ENCODE results near the gene LRRC63. TPM values are rescaled to one million over a fixed set of nuclear protein-coding genes. Genes with fewer than 3 reads are reported as not detected.

The LRRC63 gene
- polyA plus RNA-seq, 3 donors: 0.36 TPM; not detected in 2

DNA sequence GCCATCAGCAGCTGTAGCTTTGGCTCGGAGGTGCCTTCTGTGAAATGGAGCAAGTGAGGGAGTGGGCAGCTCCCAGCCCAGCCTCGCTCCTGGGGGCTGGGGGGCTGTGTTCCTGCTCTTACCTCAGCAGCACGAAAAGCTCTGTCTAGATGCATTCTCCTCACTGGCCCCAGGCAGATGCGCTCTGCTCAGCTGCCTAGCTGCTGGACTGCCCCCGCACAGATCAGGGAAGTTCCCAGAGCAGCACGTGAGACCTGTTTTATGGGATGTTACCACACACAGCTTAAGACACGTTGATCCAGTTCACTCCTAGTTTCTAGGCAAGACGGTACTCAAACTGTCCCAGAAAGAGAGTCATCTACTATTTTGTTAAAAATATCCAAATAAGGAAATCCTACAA, 43.4 kb upstream of the LRRC63 start:
- H3K4me1 Mint-ChIP-seq: peaks cover 92% of the 10 kb centered on the region
- peak overlapping the region; percentile 56 to 70 for H3K4me3 Mint-ChIP-seq
- no peak overlapping the region for H2AFZ ChIP-seq (ENCODE audit: insufficient read depth, low read depth, low read length, poor library complexity, severe bottlenecking)
- DNase-seq: peak; percentile 84 to 97 (median 88)
- H3K9me3 Mint-ChIP-seq: peaks cover 0 to 2% (median 0%) of the 10 kb centered on the region in 7 donors
- peak overlapping the region; percentile 92 to 99 (median 98) for H3K27ac Mint-ChIP-seq
- peaks cover 31 to 44% of the 10 kb centered on the region in 2 donors for H3K36me3 ChIP-seq (replicated peaks in 1 of 2; ENCODE audit: control insufficient read depth in 1 of 2, insufficient read depth in 2 of 2, low read length in 2 of 2)
- H3K4me3 ChIP-seq (replicated peaks in 1 of 3; ENCODE audit: low read depth in 2 of 3, low read length in 3 of 3): peak overlapping the region; percentile 2 to 98 (median 11)
- H3K4me2 ChIP-seq (replicated peaks; ENCODE audit: extremely low read depth, low read length, poor library complexity, severe bottlenecking): peak overlapping the region; percentile 97
- intact Hi-C loops (cut with micrococcal nuclease): loop anchor here (2.0 to 10.0 kb wide), 5 partner anchors 14 to 154 kb away; partner anchors contain the start of genes LRRC63 (in 2 of the 2) and LCP1 (in 1 of the 2)
- peaks cover 97% of the 10 kb centered on the region for H4K20me1 ChIP-seq (ENCODE audit: insufficient read depth, low read length)
- H3K4me1 ChIP-seq (ENCODE audit: control insufficient read depth in 1 of 2, insufficient read depth in 2 of 2, low read length in 2 of 2): peaks cover 96 to 99% of the 10 kb centered on the region in 2 donors
- H3K27ac ChIP-seq (ENCODE audit: low read depth in 1 of 2, low read length in 2 of 2): peak overlapping the region; percentile 90 to 95
- 19% methylated on average over 7 of the region's 8 CpGs for WGBS (ENCODE audit: insufficient coverage)
- H3K9me3 ChIP-seq (replicated peaks in 1 of 2; ENCODE audit: control insufficient read depth in 1 of 2, insufficient read depth in 1 of 2, low read length in 2 of 2): no peaks in the 10 kb centered on the region
- H3K27me3 Mint-ChIP-seq (ENCODE audit: low read depth in 3 of 3): peaks cover 0 to 3% (median 0%) of the 10 kb centered on the region in 3 donors
- peak overlapping the region; percentile 44 for H3K9ac ChIP-seq (ENCODE audit: insufficient read depth, low read length, poor library complexity, severe bottlenecking)
- TF ChIP-seq, protein P1, sequence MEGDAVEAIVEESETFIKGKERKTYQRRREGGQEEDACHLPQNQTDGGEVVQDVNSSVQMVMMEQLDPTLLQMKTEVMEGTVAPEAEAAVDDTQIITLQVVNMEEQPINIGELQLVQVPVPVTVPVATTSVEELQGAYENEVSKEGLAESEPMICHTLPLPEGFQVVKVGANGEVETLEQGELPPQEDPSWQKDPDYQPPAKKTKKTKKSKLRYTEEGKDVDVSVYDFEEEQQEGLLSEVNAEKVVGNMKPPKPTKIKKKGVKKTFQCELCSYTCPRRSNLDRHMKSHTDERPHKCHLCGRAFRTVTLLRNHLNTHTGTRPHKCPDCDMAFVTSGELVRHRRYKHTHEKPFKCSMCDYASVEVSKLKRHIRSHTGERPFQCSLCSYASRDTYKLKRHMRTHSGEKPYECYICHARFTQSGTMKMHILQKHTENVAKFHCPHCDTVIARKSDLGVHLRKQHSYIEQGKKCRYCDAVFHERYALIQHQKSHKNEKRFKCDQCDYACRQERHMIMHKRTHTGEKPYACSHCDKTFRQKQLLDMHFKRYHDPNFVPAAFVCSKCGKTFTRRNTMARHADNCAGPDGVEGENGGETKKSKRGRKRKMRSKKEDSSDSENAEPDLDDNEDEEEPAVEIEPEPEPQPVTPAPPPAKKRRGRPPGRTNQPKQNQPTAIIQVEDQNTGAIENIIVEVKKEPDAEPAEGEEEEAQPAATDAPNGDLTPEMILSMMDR (IDR thresholded peaks at IDR 0.05): no peak
- H3K79me2 ChIP-seq (ENCODE audit: insufficient read depth, low read length): peaks cover 97% of the 10 kb centered on the region
- no peaks in the 10 kb centered on the region for H3K27me3 ChIP-seq (ENCODE audit: control insufficient read depth in 2 of 2, insufficient read depth in 2 of 2, low read length in 2 of 2)
- H3K36me3 Mint-ChIP-seq: peaks cover 59 to 73% of the 10 kb centered on the region in 2 donors

DNA sequence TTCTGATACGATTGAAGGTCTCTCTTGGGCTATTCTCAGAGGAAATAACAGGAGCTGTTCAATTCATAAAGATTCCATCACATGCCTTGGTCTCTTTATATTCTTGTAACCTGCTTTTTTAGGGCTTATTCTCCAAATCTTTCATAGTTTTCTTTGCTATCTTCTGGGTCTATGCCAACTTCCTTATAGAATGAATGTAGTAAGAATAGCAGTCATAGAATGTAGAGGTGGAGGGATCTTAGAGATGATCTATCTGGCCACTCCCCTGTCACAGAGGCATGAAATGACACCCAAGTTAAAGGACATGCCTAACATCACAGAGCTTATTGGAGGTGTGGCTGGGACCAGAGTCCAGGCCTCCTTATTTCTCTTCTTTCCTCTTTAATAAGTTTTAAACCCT, 42.9 kb upstream of the LRRC63 start:
- Histone ChIP-seq H3K4me1 (ENCODE audit: control insufficient read depth in 1 of 2, insufficient read depth in 2 of 2, low read length in 2 of 2) (peaks cover 97 to 100% of the 10 kb centered on the region in 2 donors), H3K27me3 (ENCODE audit: control insufficient read depth in 2 of 2, insufficient read depth in 2 of 2, low read length in 2 of 2) (no peaks in the 10 kb centered on the region), H3K4me2 (replicated peaks; ENCODE audit: extremely low read depth, low read length, poor library complexity, severe bottlenecking) (peak overlapping the region; percentile 97), H3K9me3 (replicated peaks in 1 of 2; ENCODE audit: control insufficient read depth in 1 of 2, insufficient read depth in 1 of 2, low read length in 2 of 2) (no peaks in the 10 kb centered on the region), H3K9ac (ENCODE audit: insufficient read depth, low read length, poor library complexity, severe bottlenecking) (peak overlapping the region; percentile 44), H3K27ac (ENCODE audit: low read depth in 1 of 2, low read length in 2 of 2) (peak overlapping the region; percentile 90 to 95), H3K4me3 (replicated peaks in 1 of 3; ENCODE audit: low read depth in 2 of 3, low read length in 3 of 3) (peak overlapping the region in 1 of 3 experiments; percentile 98), H3K36me3 (replicated peaks in 1 of 2; ENCODE audit: control insufficient read depth in 1 of 2, insufficient read depth in 2 of 2, low read length in 2 of 2) (peaks cover 29 to 41% of the 10 kb centered on the region in 2 donors), H2AFZ (ENCODE audit: insufficient read depth, low read depth, low read length, poor library complexity, severe bottlenecking) (no peak overlapping the region), H4K20me1 (ENCODE audit: insufficient read depth, low read length) (peaks cover 97% of the 10 kb centered on the region), H3K79me2 (ENCODE audit: insufficient read depth, low read length) (peaks cover 97% of the 10 kb centered on the region)
- DNase-seq: peak; percentile 61 to 83 (median 73)
- TF ChIP-seq, protein P1 (IDR thresholded peaks at IDR 0.05): no peak
- peaks cover 62 to 77% of the 10 kb centered on the region in 2 donors for H3K36me3 Mint-ChIP-seq
- H3K9me3 Mint-ChIP-seq: peaks cover 0 to 2% (median 0%) of the 10 kb centered on the region in 7 donors
- H3K27me3 Mint-ChIP-seq (ENCODE audit: low read depth in 3 of 3): peaks cover 0 to 3% (median 0%) of the 10 kb centered on the region in 3 donors
- no CpG with 5 or more reads among the region's 1 CpG for WGBS (ENCODE audit: insufficient coverage)
- intact Hi-C loops (cut with micrococcal nuclease): loop anchor here (2.0 to 10.0 kb wide), 5 partner anchors 14 to 154 kb away; partner anchors contain the start of genes LRRC63 (in 2 of the 2) and LCP1 (in 1 of the 2)
- H3K4me1 Mint-ChIP-seq: peaks cover 97% of the 10 kb centered on the region
- H3K27ac Mint-ChIP-seq: peak overlapping the region; percentile 92 to 99 (median 98)
- peak overlapping the region; percentile 47 to 70 for H3K4me3 Mint-ChIP-seq

Measured in CD14-positive monocyte (primary cell).